Fibroblast of mammary gland (primary cell): ENCODE measurements around the gene MTARC1.

ENCODE experiments used
- DNase-seq: peaks from one replicate; pipeline ENCODE4 v3.0.0-alpha.2; 2010; ENCODE audit warnings: low read depth
- H3K4me3 ChIP-seq: 2 replicates; pipeline ENCODE4 v1.5.1; 2011; ENCODE audit warnings: low read depth, mild to moderate bottlenecking, low read length, moderate library complexity; ENCODE audit not compliant: control insufficient read depth
- CTCF ChIP-seq: conservative IDR thresholded peaks from 2 replicates; pipeline ENCODE4 v1.5.1; 2011; ENCODE audit warnings: low read depth, low read length, inconsistent platforms; ENCODE audit not compliant: control insufficient read depth, insufficient read depth

Gene MTARC1

DNA sequence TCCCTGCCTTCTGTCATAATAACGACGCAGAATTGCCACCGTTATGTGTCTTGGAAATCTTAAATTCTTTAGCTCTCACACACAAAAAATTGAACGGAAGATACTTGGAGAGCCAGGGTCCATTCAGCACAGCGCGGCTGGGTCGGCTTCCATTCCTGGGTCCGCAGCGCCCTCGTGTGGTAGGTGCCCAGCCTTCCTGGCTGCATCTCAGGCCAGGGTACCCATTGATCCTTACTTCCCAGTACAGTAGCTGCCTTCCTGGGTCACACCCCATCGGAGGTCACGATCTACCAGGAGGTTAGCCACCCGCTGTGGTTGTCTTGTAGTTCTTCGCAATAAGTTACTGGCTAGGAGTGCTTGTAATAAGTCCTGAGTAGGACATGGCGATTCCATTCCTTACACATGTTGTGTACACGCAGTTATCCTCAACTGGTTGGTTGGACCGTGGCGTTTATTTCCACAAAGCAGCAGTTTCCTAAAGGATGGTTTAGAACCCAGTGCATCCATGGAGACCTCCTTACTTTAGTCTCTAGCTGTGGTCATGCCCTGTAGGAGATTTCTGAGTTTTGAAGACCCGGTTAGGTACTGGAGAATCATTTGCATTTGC lies 9.9 kb upstream of the MTARC1 start:
- H3K4me3 ChIP-seq, result no peak overlapping the region
- TF ChIP-seq CTCF, result peak; percentile 90
- peak; percentile 67 for DNase-seq

DNA sequence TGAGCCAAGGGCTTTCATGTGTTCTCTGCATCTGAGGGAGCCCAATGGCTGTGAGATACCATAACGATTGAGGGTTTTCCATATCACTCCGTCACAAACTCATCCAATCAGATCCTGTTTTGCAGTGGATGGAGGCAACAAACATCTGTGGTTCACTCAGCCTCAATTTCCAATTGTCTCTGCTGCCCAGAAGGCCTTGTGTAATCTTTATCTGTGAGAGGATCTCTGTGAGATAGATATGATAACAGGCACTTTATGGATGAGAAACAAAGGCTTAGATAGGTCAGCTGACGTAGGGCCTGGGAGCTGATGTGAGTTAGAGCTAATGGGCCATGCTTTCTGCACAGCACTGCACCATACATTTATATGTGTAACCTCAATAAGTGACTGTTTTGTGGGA lies 3.3 kb upstream of the MTARC1 start:
- DNase-seq, result no peak
- no peak for TF ChIP-seq CTCF
- H3K4me3 ChIP-seq, result no peak overlapping the region

DNA sequence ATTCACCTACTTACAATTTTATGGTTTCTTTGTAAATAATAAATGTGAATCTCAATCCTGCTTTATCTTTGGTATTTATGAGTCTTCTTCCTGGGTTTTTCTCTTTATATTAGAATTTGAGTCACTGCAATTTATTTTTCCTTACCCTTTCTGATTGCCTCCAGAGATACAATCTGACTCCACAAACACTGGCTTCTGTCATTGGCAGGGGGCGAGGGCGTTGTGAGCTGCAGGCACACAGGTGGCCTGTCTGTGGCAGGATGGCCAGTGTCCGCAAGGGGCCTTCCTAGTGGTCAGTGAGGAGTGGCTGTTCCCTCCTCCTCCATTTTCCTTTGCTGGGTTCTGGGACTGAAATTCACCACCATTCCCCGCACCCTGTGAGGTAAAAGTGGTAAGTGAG lies 2.0 kb upstream of the MTARC1 start:
- no peak for DNase-seq
- no peak overlapping the region for H3K4me3 ChIP-seq
- TF ChIP-seq CTCF, result no peak

DNA sequence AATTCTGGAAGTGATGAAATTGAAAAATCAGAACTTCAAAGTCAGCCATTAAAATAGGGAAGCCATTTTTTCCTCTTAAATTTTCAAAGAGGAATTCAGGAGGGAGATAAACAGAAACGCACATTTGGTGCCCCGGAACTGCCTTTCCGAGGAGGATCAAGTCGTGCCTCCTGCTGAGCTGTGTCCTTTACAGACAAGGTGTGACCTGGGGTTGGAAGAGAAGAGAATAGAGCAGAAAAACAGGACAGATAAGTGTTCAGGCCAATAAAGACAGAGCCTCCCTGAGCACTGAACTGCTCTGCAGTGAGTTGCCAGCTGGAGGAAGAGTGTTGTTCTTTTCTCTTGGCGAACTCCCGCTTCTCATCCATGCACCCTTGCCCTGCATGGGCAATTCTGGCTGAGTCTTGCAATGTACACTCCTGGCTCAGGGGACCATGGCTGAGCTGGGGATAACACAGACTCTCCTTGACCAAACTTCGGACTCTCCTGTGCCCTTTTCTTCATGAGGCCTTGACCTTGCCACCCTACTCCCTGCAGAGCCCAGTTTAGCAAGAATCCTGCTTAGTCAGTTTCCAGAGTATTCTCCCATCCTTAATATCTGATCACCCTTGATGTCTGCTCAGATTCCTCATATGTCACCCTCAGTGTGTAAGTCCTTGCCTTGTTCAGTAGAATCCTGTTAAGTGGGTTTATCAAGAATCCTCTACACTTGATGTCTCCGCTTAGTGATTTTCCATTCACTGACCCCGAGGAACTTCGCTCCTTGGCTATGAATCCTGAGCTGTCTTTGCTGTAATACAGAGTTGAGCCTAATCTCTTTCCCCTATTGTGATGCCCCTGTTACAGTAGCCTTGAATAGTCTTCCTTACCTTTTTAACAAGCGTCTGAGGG lies 1.3 kb upstream of the MTARC1 start:
- DNase-seq, result no peak
- TF ChIP-seq CTCF, result no peak
- no peak overlapping the region for H3K4me3 ChIP-seq

- H3K4me3 ChIP-seq, result no peak overlapping the region
- TF ChIP-seq CTCF, result no peak
- DNase-seq, result no peak
Measured at GRCh38 chr1:220786057-220786336, 716 bp upstream of the MTARC1 start.

GRCh38 chr1:220787069-220787619 lies 431 bp downstream of the MTARC1 start:
- no peak for TF ChIP-seq CTCF
- peak overlapping the region; percentile 50 for H3K4me3 ChIP-seq
- no peak for DNase-seq

- H3K4me3 ChIP-seq, result no peak overlapping the region
- DNase-seq, result no peak
- no peak for TF ChIP-seq CTCF
Measured at GRCh38 chr1:220788900-220789299, 2.2 kb downstream of the MTARC1 start.
